ENCODE measurements around the gene FLNB. TPM values are rescaled to one million over a fixed set of nuclear protein-coding genes. Genes with fewer than 3 reads are reported as not detected.

FLNB gene
- total and polyA plus RNA-seq, 2 of the 13 experiments (the other 11 are each of a cell fraction or from before 2014, with no cell fraction given) = 106 to 130 TPM

- TF ChIP-seq ATF2 (CRISPR knock-in tag; IDR thresholded peaks at IDR 0.05) (0 out of 2 replicates have a peak, but pooled peaks have one; percentile 27), ZC3H13 (CRISPR knock-in tag; IDR thresholded peaks at IDR 0.05) (no peak), ZNF781 (CRISPR knock-in tag; IDR thresholded peaks at IDR 0.05; ENCODE audit: borderline replicate concordance, not compliant biosample characterization) (no peak), KDM5B (CRISPR knock-in tag; IDR thresholded peaks at IDR 0.05; ENCODE audit: borderline replicate concordance) (no peak), ZNF737 (CRISPR knock-in tag; IDR thresholded peaks at IDR 0.05; ENCODE audit: borderline replicate concordance) (no peak), NONO (IDR thresholded peaks at IDR 0.05) (no peak), NONO (CRISPR knock-in tag; conservative IDR thresholded peaks at IDR 0.05) (0 out of 2 replicates have a peak, but pooled peaks have one; percentile 32), KLF13 (CRISPR knock-in tag; IDR thresholded peaks at IDR 0.05) (no peak), HDAC1 (CRISPR knock-in tag; IDR thresholded peaks at IDR 0.05) (peak; percentile 55; the same call in 1 of the 2 replicates), MAFG (CRISPR knock-in tag; IDR thresholded peaks at IDR 0.05) (no peak), MLLT10 (CRISPR knock-in tag; IDR thresholded peaks at IDR 0.05) (no peak), ELK4 (CRISPR knock-in tag; IDR thresholded peaks at IDR 0.05; ENCODE audit: borderline replicate concordance) (no peak), ZFYVE20 (CRISPR knock-in tag; IDR thresholded peaks at IDR 0.05; ENCODE audit: borderline replicate concordance, low read depth) (no peak), CHD4 (IDR thresholded peaks at IDR 0.05; ENCODE audit: borderline replicate concordance, low read length) (no peak), CREBL2 (CRISPR knock-in tag; IDR thresholded peaks at IDR 0.05; ENCODE audit: borderline replicate concordance) (no peak), ARID4A (CRISPR knock-in tag; IDR thresholded peaks at IDR 0.05; ENCODE audit: borderline replicate concordance) (no peak; the same call in 1 of the 2 replicates), ZHX1 (CRISPR knock-in tag; IDR thresholded peaks at IDR 0.05; ENCODE audit: low read depth) (no peak), ZFP82 (CRISPR knock-in tag; IDR thresholded peaks at IDR 0.05; ENCODE audit: borderline replicate concordance) (no peak), XRCC5 (optimal IDR thresholded peaks at IDR 0.05; ENCODE audit: low read length) (no peak), SNAI1 (CRISPR knock-in tag; IDR thresholded peaks at IDR 0.05; ENCODE audit: borderline replicate concordance) (no peak)
These were observed 180.8 kb downstream of the FLNB start (continued) for GRCh38 chr3:58188921-58189451.
